ENCODE measurements around the gene PTH1R.

Gene PTH1R

DNA sequence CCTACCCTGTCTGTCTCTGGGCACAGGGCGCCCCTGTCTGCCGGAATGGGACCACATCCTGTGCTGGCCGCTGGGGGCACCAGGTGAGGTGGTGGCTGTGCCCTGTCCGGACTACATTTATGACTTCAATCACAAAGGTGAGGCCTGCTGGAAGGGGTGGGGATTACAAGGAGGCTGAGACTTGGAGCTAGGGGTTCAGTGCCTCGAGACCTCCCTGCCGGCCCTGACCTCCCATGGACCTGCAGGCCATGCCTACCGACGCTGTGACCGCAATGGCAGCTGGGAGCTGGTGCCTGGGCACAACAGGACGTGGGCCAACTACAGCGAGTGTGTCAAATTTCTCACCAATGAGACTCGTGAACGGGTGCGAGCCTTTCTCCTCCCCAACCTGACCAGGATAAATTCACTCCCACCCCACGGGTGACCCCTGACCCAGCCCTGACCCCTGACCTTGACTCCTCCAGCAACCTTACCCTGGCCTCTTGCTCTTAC, 20.4 kb downstream of the PTH1R start:
- TF ChIP-seq, protein P1, sequence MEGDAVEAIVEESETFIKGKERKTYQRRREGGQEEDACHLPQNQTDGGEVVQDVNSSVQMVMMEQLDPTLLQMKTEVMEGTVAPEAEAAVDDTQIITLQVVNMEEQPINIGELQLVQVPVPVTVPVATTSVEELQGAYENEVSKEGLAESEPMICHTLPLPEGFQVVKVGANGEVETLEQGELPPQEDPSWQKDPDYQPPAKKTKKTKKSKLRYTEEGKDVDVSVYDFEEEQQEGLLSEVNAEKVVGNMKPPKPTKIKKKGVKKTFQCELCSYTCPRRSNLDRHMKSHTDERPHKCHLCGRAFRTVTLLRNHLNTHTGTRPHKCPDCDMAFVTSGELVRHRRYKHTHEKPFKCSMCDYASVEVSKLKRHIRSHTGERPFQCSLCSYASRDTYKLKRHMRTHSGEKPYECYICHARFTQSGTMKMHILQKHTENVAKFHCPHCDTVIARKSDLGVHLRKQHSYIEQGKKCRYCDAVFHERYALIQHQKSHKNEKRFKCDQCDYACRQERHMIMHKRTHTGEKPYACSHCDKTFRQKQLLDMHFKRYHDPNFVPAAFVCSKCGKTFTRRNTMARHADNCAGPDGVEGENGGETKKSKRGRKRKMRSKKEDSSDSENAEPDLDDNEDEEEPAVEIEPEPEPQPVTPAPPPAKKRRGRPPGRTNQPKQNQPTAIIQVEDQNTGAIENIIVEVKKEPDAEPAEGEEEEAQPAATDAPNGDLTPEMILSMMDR (conservative IDR thresholded peaks at IDR 0.05; ENCODE audit: control insufficient read depth, insufficient read depth, low read depth, low read length) = no peak
- DNase-seq (ENCODE audit: low read depth) = no peak
- H3K4me3 ChIP-seq (ENCODE audit: control insufficient read depth, low read depth, low read length) = no peak overlapping the region

DNA sequence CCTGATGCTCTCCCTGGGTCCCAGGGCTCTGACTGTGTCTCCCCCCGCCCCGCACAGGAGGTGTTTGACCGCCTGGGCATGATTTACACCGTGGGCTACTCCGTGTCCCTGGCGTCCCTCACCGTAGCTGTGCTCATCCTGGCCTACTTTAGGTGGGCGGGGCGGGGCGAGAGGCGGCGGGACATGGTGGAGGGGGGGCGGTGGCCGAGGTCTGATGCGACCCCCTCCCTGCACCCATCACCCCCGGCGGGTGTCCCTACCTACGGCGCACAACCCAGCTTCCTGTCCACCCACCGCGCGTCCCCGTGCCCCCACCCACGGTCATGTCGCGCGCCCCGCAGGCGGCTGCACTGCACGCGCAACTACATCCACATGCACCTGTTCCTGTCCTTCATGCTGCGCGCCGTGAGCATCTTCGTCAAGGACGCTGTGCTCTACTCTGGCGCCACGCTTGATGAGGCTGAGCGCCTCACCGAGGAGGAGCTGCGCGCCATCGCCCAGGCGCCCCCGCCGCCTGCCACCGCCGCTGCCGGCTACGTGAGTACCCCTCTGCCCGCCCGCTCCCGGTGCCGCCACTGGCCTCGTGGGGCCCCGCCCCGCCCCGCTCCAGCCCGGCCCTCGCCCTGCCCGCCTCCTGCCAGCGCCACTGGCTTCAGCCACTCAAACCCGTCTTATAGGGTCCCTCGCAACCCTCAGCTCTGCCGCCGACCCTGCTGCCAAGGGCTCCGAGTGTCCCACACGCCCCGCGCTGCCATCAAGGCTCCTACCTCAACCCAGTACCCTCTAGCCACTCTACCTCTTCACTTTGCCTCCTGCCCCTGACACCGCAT, 21.0 kb downstream of the PTH1R start:
- TF ChIP-seq, protein P1 (conservative IDR thresholded peaks at IDR 0.05; ENCODE audit: control insufficient read depth, insufficient read depth, low read depth, low read length) = no peak
- H3K4me3 ChIP-seq (ENCODE audit: control insufficient read depth, low read depth, low read length) = no peak overlapping the region
- no peak for DNase-seq (ENCODE audit: low read depth)

DNA sequence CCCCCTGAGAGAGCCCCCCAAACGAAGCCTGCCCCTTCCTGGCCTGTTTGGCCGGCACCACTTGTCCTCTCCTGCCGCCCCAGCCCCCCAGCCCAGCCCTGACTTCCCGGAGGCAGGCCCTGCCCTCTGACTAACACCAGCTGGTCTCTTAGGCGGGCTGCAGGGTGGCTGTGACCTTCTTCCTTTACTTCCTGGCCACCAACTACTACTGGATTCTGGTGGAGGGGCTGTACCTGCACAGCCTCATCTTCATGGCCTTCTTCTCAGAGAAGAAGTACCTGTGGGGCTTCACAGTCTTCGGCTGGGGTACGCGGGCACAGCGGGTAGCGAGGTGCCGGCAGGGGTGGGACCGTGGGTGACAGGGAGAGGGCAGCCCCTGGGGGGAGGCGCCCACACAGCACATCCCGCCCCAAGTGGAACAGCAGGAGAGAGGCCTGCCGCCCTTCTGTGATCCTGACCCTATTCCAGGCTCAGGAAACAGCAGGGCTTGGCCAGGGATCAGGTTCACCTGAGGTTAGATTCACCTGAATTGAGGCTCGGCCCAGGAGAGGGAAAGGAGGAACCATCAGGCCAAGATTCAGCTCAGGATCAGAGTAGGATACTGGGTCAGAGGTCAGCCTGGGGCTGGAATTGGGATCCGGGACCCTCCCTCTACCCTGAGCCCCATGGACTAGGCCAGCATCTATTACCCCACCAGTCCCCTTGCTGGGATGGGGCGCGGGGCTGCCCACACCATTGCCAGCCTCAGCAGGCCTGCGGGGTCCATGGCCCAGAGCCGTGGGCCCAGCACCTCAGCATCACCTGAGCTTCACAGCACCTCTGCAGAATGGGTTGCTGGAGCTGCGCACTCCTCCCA, 21.9 kb downstream of the PTH1R start:
- DNase-seq (ENCODE audit: low read depth) = no peak
- TF ChIP-seq, protein P1 (conservative IDR thresholded peaks at IDR 0.05; ENCODE audit: control insufficient read depth, insufficient read depth, low read depth, low read length) = no peak
- no peak overlapping the region for H3K4me3 ChIP-seq (ENCODE audit: control insufficient read depth, low read depth, low read length)

DNA sequence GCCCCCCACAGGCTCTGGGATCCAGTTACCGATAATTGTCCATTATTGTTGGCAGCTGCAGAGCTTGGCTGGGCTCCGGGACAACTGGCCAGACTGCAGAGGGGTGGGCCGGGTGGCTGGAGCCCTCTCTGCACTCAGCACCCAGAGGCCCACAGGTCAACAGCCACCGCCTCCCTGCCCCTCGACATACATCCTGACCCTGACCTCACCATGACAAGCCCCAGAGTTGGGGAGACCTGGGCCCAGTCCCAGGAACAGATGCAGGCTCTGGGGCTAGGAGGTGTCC, 22.4 kb downstream of the PTH1R start:
- H3K4me3 ChIP-seq (ENCODE audit: control insufficient read depth, low read depth, low read length) = no peak overlapping the region
- DNase-seq (ENCODE audit: low read depth) = no peak
- TF ChIP-seq, protein P1 (conservative IDR thresholded peaks at IDR 0.05; ENCODE audit: control insufficient read depth, insufficient read depth, low read depth, low read length) = no peak

DNA sequence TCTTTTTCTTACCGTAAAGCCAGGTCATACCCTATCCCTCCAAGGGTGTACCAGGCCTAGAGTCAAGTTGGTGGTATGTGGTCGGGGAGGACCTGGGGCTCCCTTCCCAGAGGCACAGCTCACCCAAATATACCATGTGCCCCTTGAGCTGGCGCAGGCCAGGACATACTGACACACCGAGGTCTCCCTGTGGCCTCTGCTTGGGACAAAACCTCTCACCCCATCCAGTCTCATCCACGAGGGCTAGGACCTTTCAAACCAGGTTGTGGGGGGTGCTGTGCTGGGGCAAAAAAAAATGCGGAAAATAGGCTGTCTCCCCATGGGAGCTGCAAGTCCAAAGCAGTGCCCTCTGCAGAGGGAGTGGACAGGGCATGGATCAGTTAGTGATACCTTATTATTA, 22.8 kb downstream of the PTH1R start:
- TF ChIP-seq, protein P1 (conservative IDR thresholded peaks at IDR 0.05; ENCODE audit: control insufficient read depth, insufficient read depth, low read depth, low read length) = no peak
- H3K4me3 ChIP-seq (ENCODE audit: control insufficient read depth, low read depth, low read length) = no peak overlapping the region
- no peak for DNase-seq (ENCODE audit: low read depth)

DNA sequence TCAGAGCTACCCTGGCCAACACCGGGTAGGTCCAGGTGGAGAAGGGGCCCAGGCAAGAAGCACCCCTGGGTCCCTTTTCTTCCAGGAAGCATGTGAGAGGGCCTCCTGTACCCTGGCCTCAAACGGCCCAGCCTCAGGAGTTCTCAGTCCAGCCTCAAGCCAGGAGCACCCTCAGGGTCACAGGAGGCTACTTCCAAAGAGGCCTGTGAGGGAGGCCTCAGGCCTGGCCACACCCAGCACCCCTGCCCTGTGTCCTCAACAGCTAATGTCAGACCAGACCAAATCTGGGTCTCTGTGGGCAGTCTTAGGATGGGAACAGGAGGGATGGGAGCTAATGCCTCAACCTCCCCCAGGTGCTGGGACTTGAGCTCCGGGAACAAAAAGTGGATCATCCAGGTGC, 23.5 kb downstream of the PTH1R start:
- H3K4me3 ChIP-seq (ENCODE audit: control insufficient read depth, low read depth, low read length) = no peak overlapping the region
- TF ChIP-seq, protein P1 (conservative IDR thresholded peaks at IDR 0.05; ENCODE audit: control insufficient read depth, insufficient read depth, low read depth, low read length) = no peak
- DNase-seq (ENCODE audit: low read depth) = no peak

Measured in fibroblast of mammary gland (primary cell).